HG02884 (cell line): Measurements from ENCODE around the gene PPP2R2B.
"Not testable (repeated sequence)": the region's sequence is repeated elsewhere in the genome, so short reads cannot be mapped to it uniquely, and the experiment has no call there.

ENCODE experiments used
- ATAC-seq: cut with Tn5 transposase; IDR thresholded peaks from one replicate; pipeline ENCODE4 v1.9.1; 2021; ENCODE audit warnings: mild to moderate bottlenecking, moderate library complexity; ENCODE audit not compliant: unreplicated experiment

The PPP2R2B gene

DNA sequence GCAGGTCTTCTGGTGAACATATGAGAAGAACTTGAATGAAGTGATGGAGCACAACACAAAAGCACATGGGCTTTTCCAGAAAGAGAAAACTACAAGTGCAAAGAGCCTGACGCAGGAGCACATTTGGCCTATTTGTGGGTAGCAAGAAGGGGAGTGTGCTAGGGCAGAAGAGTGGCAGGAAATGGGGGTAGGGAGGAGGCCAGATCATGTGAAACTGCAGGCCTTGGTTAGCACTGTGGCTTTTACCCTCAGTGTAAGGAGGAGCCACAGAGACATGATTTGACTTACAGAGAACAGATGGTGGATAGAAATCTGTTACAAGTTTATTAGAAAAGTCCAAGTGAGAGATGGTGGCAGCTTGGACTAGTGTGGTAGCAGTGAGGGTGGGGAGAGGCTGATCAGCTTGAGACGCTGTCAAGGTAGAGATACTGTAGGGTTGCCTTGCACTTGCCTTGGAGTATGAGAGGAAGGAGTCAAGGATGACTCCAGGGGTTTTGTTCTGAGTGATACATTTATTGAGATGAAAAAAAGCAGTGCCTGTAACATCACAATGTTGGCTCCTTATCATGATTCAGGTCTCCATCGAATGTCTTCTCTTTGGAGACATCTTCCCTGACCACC is 126.7 kb downstream of the PPP2R2B start:
- peak; percentile 98 for ATAC-seq

DNA sequence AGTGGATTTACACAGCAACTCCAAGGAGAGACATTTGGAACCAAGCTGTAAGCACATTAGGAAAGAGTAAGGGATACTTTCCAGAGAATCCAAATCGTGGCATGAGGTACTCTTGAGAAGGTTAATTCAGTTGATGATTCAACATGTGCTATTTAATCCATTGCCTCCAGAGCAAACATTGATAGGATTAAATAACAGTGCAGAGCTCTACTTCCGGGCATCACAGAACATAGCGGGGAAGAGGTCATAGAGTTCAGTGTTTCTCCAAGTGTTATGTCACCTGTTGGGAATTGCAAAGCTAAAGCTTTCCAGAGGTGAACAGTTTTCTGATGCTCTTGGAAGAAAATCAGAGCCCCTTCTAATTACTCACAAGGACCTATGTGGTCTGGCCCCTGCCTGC is 127.5 kb downstream of the PPP2R2B start:
- no peak for ATAC-seq

- ATAC-seq, result no peak
These were observed 130.0 kb downstream of the PPP2R2B start for GRCh38 chr5:146748533-146748932.

GRCh38 chr5:146745931-146746577 is 132.5 kb downstream of the PPP2R2B start:
- no peak for ATAC-seq

- no peak for ATAC-seq
These were observed 134.3 kb downstream of the PPP2R2B start for GRCh38 chr5:146744068-146744745.

DNA sequence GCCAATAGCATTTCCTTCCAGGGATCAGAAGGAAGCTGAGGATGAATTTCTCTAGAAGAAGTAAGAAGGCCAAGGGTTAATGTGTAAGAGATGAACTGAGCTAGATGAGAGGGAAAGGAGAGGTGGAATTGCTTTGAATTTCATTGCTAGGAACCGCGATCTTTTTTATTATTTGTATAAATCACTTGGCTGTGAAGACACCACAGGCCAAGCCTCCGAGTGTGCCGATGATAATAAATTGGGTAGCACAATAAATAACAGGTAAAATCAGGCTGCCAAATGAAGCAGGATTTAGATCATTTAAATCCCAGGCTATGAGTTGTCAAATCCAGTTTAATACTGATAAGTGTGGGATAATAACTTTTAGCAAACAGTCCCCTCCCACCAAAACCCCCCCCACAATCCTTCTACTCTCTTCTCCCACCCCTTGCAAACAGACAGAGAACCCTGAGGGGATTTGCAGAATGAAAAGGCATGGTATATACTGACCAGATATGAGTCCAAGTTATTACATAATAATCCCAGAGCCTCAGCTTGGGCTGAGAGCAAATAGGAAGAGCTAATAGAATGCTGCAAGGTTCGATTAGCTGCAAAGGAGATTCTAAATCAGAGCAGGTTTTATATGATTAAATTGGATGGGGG is 143.5 kb downstream of the PPP2R2B start:
- no peak for ATAC-seq

DNA sequence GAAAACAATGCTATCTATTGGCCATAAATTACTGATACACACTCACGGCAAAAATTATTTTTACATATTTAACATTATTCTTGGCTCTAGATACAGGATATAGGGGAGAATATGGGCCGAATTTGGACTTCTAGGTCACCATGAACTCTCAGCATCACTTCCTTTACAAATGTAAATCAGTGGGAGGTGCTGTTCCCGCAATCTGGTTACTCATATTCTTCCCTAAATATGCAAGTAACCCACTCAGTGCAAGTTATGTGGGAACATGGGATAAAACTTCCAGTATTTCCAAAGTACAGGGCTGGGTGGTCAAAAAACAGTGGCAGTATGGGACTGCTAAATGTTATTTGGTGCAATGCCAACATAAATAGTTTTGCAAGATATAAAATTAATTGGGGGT is 145.6 kb downstream of the PPP2R2B start:
- ATAC-seq, result no peak

DNA sequence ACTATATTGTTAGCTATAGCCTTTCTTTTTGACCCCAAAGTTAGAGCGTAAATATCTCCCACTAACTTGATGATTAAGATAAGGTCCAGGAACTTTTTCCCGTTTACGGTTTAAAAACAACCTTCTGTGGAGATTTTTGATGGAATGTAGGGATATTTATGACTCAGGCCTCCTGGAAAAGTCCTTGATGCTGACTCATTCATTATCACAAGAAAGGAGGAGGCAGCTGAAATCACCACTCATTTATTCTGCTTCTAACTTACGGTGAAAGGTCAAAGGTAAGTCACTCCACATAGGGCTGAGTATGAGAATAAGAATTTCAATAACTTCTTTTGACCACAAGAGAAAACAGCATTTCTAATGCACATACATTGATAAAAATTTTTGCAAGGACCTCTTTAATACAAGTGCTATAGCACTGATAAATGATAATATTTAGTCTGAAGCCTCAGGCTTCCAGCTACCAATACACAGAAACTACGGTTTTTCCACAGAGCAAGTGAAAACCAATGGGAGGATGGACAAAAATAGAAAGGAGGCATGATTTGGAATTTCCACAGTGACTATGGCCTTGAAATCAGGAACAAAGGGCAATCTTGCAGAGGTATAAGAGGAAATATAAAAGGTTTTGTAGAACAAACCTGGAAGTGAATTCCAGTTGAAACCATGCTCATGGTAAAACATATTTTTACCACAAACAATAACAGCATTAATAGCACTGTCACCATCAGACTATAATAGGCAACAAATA is 146.5 kb downstream of the PPP2R2B start:
- no peak for ATAC-seq

DNA sequence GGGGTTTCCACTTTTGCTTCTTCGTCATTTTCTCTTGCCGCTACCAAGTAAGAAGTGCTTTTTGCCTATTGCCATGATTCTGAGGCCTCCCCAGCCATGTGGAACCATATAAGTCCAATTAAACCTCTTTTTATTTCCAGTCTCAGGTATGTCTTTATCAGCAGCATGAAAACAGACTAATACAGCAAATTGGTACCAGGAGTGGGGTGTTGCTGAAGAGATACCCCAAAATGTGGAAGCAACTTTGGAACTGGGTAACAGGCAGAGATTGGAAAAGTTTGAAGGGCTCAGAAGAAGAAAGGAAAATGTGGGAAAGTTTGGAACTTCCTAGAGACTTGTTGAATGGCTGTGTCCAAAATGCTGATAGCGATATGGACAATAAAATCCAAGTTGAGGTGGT is 149.8 kb downstream of the PPP2R2B start:
- ATAC-seq, result not testable (repeated sequence)

GRCh38 chr5:146726891-146727290 is 151.7 kb downstream of the PPP2R2B start:
- no peak for ATAC-seq

DNA sequence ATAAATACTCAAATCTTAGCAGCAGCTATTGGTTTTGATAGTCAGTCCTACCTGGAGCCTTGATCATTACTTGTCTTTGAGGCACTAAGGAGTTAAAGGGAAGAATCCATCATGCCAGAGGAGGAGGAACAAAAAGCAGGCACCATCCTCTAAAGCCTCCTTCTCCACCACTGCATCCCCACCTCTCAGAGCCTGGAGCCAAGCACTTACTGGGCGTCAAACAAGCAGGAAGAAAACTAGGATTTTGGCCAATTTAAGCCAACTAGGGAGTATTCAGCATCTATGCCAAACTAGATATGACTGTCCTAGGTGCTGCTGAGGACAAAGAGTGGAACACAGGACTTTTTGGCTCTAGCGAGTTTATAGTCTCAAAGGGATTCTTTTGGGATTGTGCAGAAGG is 152.5 kb downstream of the PPP2R2B start:
- ATAC-seq, result no peak

GRCh38 chr5:146725025-146725424 is 153.5 kb downstream of the PPP2R2B start:
- no peak for ATAC-seq

DNA sequence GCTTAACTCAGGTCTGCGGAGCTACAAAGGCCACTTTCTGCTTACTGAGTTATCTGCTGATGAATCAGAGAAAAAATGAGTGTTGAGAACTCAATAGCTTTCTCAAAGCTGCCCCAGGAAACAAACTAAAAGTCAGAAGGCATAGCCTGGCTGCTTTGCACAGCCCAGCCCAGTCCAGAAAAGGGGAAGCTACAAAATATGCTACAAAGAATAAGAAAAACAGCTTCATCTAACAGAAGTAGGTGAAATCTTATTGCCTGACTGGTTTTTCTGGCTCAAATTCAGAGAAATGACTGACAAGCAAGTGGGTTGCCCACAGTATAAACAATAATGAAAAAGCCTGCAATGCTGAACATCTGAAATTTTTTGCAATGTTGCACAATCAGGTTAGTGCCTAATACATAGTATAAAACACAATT is 156.2 kb downstream of the PPP2R2B start:
- ATAC-seq, result no peak

- ATAC-seq, result no peak
These were observed 157.3 kb downstream of the PPP2R2B start for GRCh38 chr5:146721073-146721815.

- no peak for ATAC-seq
These were observed 158.4 kb downstream of the PPP2R2B start for GRCh38 chr5:146720107-146720506.

- ATAC-seq, result no peak
These were observed 159.4 kb downstream of the PPP2R2B start for GRCh38 chr5:146719179-146719578.

GRCh38 chr5:146718609-146719008 is 159.9 kb downstream of the PPP2R2B start:
- ATAC-seq, result no peak

GRCh38 chr5:146717951-146718350 is 160.6 kb downstream of the PPP2R2B start:
- no peak for ATAC-seq

- ATAC-seq, result no peak
These were observed 161.9 kb downstream of the PPP2R2B start for GRCh38 chr5:146716636-146717035.

DNA sequence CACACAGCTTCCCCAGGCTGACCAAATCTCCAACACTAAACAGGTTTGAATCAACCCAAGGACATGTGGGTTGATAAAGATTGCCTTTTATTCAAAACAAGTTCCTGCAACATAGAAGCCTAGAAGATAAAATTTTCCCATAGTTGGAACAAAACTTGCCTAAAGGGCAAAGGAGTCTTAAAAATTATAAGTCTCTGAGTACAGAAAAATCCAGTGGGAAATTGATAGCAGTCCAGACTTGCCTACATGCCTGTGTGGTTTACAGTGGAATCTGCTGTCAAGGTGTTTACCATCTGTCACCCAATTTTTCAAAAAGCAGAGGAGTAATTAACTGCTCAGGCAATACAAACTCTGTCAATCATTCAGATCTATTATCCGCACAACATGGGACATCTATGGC is 168.2 kb downstream of the PPP2R2B start:
- no peak for ATAC-seq
